Peyer's patch (tissue), 4 donors: ENCODE measurements around the gene RALGPS2.

Source experiments
- CTCF ChIP-seq, 6 experiments: fragments of 450-650 bp in 4 of 6; fragments of 200-600 bp in 2 of 6; sonication (generic) in 1 of 6; IDR thresholded peaks; one replicate each; pipeline ENCODE4 v1.5.1; 2017 to 2019; ENCODE audit warnings: antibody characterized with exemption in 6 of 6, mild to moderate bottlenecking in 3 of 6, moderate library complexity in 1 of 6
- POLR2A ChIP-seq, 2 donors: fragments of 450-650 bp; IDR thresholded peaks; one replicate each; pipeline ENCODE4 v1.5.1; 2017; ENCODE audit warnings: antibody characterized with exemption in 2 of 2, mild to moderate bottlenecking in 2 of 2, moderate library complexity in 2 of 2

GRCh38 chr1:178690496-178690895 is 34.5 kb upstream of the RALGPS2 start:
- TF ChIP-seq POLR2A (IDR thresholded peaks at IDR 0.05) = no peak
- TF ChIP-seq CTCF (IDR thresholded peaks at IDR 0.05) = no peak
